Breast epithelium (tissue), 3 donors: ENCODE measurements around the gene SNX21.

Experiments used
- CTCF ChIP-seq, 3 donors: fragments of 450-650 bp; IDR thresholded peaks; one replicate each; pipeline ENCODE4 v1.5.1; 2016 to 2017; ENCODE audit warnings: antibody characterized with exemption in 3 of 3, mild to moderate bottlenecking in 3 of 3, moderate library complexity in 3 of 3
- POLR2A ChIP-seq: fragments of 450-650 bp; IDR thresholded peaks from one replicate; pipeline ENCODE4 v1.6.1; 2016; ENCODE audit warnings: antibody characterized with exemption, mild to moderate bottlenecking, moderate library complexity

GRCh38 chr20:45890077-45890984, 56.7 kb downstream of the SNX21 start:
- TF ChIP-seq CTCF (IDR thresholded peaks at IDR 0.05), result peak; percentile 29 to 48 (median 34)
- TF ChIP-seq POLR2A, result no peak
